ENCODE results near the gene ADAMTS18.

GRCh38 chr16:77416939-77417480 is 17.8 kb downstream of the ADAMTS18 start:
- TF ChIP-seq CTCF (IDR thresholded peaks at IDR 0.05 in 2 of 3, conservative IDR thresholded peaks at IDR 0.05 in 1 of 3; ENCODE audit: borderline replicate concordance in 1 of 3, insufficient read depth in 1 of 3, low read depth in 2 of 3, low read length in 2 of 3): no peak
- no peak for TF ChIP-seq SIN3A (IDR thresholded peaks at IDR 0.05; ENCODE audit: low read depth)
- TF ChIP-seq EZH2 (IDR thresholded peaks at IDR 0.05): no peak
- no peak for TF ChIP-seq REST (IDR thresholded peaks at IDR 0.05; ENCODE audit: low read depth)
- TF ChIP-seq SP1 (IDR thresholded peaks at IDR 0.05; ENCODE audit: low read depth): no peak
- no peak for TF ChIP-seq POLR2A (IDR thresholded peaks at IDR 0.05; ENCODE audit: borderline replicate concordance, extremely low read depth, insufficient read depth, insufficient read length)
- TF ChIP-seq ZBTB33 (IDR thresholded peaks at IDR 0.05; ENCODE audit: extremely low read depth, insufficient replicate concordance, low read length): no peak
- no peak for TF ChIP-seq ELF1 (IDR thresholded peaks at IDR 0.05; ENCODE audit: borderline replicate concordance, low read depth)
- no peak for TF ChIP-seq RAD21 (IDR thresholded peaks at IDR 0.05; ENCODE audit: low read depth)
- no peak for TF ChIP-seq MAX (IDR thresholded peaks at IDR 0.05)
